Activated naive CD4-positive, alpha-beta T cell treated with anti-CD3 and anti-CD28 coated beads for 36 hours (primary cell): ENCODE data around the gene ZNF521. TPM values are rescaled to one million over a fixed set of nuclear protein-coding genes. Genes with fewer than 3 reads are reported as not detected.

Experiments used
- CTCF ChIA-PET: fragments of 350-600 bp; sonication (Branson Sonifier 250); formaldehyde crosslinking; loops from one replicate; lab custom pipeline; 2021; ENCODE audit warnings: antibody characterized with exemption; lab: Charles Lee
- DNase-seq: peaks from one replicate; pipeline ENCODE4 v3.0.0-alpha.2; 2020
- H3K27ac Mint-ChIP-seq: one replicate; pipeline ENCODE4 v1.8.0; 2021; ENCODE audit warnings: mild to moderate bottlenecking, mixed read lengths
- H3K27me3 Mint-ChIP-seq: one replicate; pipeline ENCODE4 v1.8.0; 2021; ENCODE audit warnings: low read depth, mixed read lengths
- H3K36me3 Mint-ChIP-seq: one replicate; pipeline ENCODE4 v1.8.0; 2021; ENCODE audit warnings: low read depth, mixed read lengths
- H3K4me1 Mint-ChIP-seq: one replicate; pipeline ENCODE4 v1.8.0; 2021; ENCODE audit warnings: low read depth, mixed read lengths
- H3K4me3 Mint-ChIP-seq: one replicate; pipeline ENCODE4 v1.8.0; 2021; ENCODE audit warnings: mild to moderate bottlenecking, moderate library complexity, mixed read lengths
- H3K9me3 Mint-ChIP-seq: one replicate; pipeline ENCODE4 v1.8.0; 2021; ENCODE audit warnings: mixed read lengths
- intact Hi-C: fragments of 100-400 bp; cut with micrococcal nuclease; formaldehyde crosslinking; loops from one replicate; pipeline ENCODE4 v1.15.1; 2023
- total RNA-seq, 2 experiments: library from RNA; stranded (reverse); gene quantifications; one replicate each; pipeline ENCODE4 v1.2.3, GENCODE V29; 2021

ZNF521 gene
- total RNA-seq, 2 experiments from 2014 or later, result not detected

DNA sequence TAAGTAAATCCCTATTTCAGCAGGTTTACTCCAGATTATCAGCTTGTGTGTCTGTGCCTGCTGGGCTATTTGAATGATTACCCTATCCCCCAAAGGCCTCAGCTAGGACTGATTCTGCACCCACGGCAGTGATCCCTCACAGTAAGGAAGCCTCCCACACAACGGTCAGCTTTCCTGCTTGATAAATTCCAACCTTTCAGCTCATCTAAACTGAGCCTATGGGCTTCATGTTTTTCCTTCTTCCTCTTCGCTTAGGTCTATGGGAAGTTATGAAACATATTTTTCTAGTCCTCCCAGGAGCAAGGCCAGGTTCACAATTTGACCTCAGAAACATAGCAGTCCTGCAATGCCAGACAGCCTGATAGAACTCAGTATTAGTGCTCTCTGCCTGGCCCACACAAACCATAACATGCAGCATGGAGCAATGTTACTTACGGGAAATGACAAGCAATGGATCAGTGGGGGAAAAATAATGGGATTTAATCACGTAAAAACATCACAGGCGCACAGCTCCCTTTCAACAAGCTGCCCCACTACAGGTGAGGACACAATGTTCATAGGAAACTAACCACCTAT is 170.9 kb downstream of the ZNF521 start:
- intact Hi-C loops, result no loop called here
- Mint-ChIP-seq H3K9me3 (no peaks in the 10 kb centered on the region), H3K36me3 (no peaks in the 10 kb centered on the region), H3K27ac (no peak overlapping the region), H3K4me3 (no peak overlapping the region), H3K4me1 (no peaks in the 10 kb centered on the region), H3K27me3 (no peaks in the 10 kb centered on the region)
- DNase-seq, result no peak
- CTCF ChIA-PET, result no interaction called here

DNA sequence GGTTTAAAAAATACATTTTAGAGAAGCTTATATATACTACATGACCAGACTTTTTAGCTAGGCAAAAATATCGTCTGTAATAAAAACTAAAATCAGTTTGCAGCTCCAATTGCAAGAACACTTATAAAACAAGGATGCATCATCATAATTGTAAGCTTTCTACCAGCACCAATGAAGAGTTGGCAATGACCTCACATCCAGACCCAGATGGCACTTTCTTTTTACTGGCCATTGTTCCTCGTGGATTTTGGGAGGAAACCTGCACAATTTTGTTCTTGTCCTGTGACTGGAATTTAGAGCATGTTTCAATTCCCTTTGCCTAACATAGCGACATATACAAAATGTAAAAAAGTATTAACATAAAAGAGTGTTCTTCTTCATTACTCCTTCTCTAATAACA is 174.3 kb downstream of the ZNF521 start:
- no peaks in the 10 kb centered on the region for H3K27me3 Mint-ChIP-seq
- intact Hi-C loops, result no loop called here
- no peaks in the 10 kb centered on the region for H3K36me3 Mint-ChIP-seq
- CTCF ChIA-PET, result no interaction called here
- no peak for DNase-seq
- H3K4me1 Mint-ChIP-seq, result no peaks in the 10 kb centered on the region
- H3K27ac Mint-ChIP-seq, result no peak overlapping the region
- H3K4me3 Mint-ChIP-seq, result no peak overlapping the region
- no peaks in the 10 kb centered on the region for H3K9me3 Mint-ChIP-seq

DNA sequence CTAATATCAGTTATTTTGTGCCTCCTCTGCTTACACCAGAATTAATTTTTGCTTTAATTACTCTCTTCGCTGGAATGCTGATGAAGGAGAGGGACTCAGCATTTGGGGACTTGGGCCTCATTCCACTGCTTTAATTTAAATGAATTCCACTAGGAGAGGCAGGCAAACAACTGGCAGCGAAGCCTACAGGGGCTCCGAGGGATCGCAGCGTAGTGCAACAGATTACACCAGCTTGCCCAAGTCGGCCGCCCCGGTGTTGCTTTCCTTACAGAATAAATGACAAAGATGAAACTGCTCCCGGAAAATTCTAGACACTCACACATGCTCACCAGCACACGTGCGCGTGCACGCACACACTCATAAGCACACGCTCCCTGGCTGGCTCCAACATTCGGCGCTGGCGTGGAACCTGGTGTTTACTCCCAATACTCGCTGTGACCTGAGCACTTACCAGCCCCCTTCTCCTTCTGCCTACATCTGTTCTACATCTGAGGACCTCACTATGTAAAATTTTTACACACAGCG is 175.4 kb downstream of the ZNF521 start:
- no peak for DNase-seq
- Mint-ChIP-seq H3K27ac (no peak overlapping the region), H3K4me1 (no peaks in the 10 kb centered on the region), H3K4me3 (no peak overlapping the region), H3K9me3 (no peaks in the 10 kb centered on the region), H3K27me3 (no peaks in the 10 kb centered on the region), H3K36me3 (no peaks in the 10 kb centered on the region)
- intact Hi-C loops, result no loop called here
- CTCF ChIA-PET, result no interaction called here

DNA sequence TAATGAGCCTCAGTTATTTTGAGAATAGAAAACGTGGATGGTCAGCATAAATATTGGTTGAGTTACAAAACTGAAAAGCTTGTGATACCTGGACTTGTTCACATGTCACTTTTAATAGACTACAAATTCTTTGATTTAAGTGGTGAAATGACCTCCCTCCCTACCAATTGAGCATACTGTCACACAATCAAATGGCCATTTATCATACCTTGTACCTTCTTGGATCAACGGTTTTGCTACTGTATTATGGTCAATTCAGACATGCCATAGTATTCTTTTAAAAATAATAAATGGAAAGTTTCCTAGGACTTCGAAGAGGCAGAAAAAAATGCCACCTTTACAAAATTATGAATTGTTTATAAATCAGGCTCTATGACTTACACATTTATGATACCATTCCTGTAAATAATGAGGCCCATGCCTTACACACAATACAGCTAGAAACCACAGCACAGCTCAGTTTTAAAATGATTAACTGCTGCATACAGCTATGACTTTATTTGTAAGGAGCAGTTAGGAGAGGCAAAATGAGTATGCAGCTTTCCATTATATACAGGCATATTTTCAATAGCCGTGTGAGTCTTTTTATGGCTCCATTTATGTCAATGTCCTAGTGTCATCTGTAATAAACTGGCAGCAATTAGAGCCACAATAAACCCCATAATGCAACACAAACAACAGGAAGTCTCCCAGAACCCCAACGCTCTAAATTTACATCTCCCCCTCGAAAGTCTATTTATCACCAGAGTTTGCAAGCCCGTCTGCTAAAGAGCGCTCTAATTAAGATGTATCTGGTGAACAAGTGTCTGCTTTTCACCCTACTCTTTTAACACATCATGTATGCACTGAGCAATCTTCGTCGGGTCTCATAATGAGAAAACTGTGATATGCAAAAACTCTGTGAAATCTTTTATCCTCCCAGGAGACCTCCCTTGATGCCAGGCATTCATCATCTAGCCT is 176.1 kb downstream of the ZNF521 start:
- DNase-seq, result no peak
- Mint-ChIP-seq H3K4me1 (no peaks in the 10 kb centered on the region), H3K4me3 (no peak overlapping the region), H3K36me3 (no peaks in the 10 kb centered on the region), H3K27ac (no peak overlapping the region), H3K9me3 (no peaks in the 10 kb centered on the region), H3K27me3 (no peaks in the 10 kb centered on the region)
- intact Hi-C loops, result no loop called here
- CTCF ChIA-PET, result no interaction called here

DNA sequence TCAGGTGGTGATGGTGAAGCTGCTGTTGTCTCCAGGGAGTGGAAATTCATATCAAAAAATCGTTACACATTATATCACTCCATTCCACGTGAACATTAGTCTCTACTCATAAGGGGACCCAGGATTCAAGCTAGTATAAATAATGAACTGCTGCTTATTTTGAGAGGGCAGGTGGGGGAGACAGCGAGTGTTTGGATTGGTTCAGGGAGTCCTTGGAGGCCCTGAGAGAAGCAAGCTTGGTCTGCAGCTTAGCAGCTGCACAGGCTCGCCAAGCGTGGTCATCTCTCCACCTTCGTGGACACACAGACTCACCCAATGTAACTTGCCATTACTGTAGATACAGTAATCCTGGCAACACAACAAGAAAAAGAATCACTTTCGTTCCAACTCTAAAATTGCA is 177.6 kb downstream of the ZNF521 start:
- DNase-seq, result no peak
- Mint-ChIP-seq H3K4me3 (no peak overlapping the region), H3K27me3 (no peaks in the 10 kb centered on the region), H3K4me1 (no peaks in the 10 kb centered on the region), H3K36me3 (no peaks in the 10 kb centered on the region), H3K27ac (no peak overlapping the region), H3K9me3 (no peaks in the 10 kb centered on the region)
- intact Hi-C loops, result no loop called here
- CTCF ChIA-PET, result no interaction called here

DNA sequence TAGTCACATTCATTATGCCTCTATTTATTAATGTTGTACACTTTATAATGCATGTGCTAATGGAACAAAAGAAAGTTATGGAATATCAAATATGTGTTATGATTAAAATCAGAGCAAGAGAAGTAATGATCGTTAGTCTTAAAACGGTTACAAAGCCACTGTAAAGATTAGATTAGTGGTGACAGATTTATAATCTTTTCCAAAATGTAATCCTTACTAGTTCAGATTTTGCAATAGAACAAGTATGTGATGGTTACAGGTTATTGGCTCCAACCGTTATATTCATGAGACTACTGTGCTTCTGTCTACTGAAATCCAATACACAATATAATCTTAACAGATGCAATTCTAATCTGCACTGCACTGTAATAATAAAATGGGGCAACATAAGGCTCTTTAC is 180.6 kb downstream of the ZNF521 start:
- Mint-ChIP-seq H3K27ac (no peak overlapping the region), H3K4me3 (no peak overlapping the region), H3K27me3 (peaks cover 6% of the 10 kb centered on the region), H3K36me3 (no peaks in the 10 kb centered on the region), H3K4me1 (no peaks in the 10 kb centered on the region), H3K9me3 (no peaks in the 10 kb centered on the region)
- DNase-seq, result no peak
- CTCF ChIA-PET, result no interaction called here
- intact Hi-C loops, result no loop called here

DNA sequence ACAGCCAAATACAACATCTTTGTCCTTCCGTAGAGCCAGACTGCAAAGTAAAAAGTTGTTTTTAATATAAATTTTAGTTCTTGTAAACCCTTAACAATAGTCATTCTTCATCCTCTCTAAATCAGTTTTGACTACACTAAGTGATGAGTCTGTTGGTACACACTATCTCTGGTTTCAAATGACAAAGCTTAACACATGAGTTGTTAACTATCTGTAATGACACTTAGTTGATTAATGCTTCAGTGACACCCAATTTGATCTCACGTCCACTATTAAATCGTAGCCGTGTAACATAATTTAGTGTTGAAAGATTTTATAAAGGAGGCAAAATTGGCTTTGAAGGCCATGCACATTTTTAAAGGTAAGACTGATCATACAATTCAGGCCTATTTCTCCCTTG is 181.6 kb downstream of the ZNF521 start:
- Mint-ChIP-seq H3K4me3 (no peak overlapping the region), H3K36me3 (no peaks in the 10 kb centered on the region), H3K4me1 (no peaks in the 10 kb centered on the region), H3K27ac (no peak overlapping the region), H3K27me3 (peaks cover 6% of the 10 kb centered on the region), H3K9me3 (no peaks in the 10 kb centered on the region)
- DNase-seq, result no peak
- CTCF ChIA-PET, result no interaction called here
- intact Hi-C loops, result no loop called here

DNA sequence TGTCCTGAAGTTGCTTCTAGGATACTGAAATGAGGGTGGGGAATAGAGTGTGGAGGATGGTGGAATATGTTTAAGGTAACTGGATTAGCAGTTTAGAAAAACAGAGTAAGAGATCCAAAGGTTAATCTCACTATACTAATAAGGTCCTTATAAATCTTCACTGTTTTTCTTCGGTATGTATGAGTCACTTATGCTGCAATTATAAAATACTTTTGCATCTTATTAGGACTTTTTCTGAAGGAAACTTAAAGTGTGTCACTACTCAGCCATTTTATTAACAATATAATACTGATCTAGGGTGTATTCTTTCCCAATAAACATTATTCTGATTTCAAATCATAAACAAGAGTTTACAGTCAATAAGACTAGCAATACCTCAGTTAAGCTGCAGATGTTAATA is 182.3 kb downstream of the ZNF521 start:
- DNase-seq, result no peak
- no peaks in the 10 kb centered on the region for H3K9me3 Mint-ChIP-seq
- H3K27ac Mint-ChIP-seq, result no peak overlapping the region
- CTCF ChIA-PET, result no interaction called here
- intact Hi-C loops, result no loop called here
- peaks cover 5% of the 10 kb centered on the region for H3K4me1 Mint-ChIP-seq
- no peak overlapping the region for H3K4me3 Mint-ChIP-seq
- peaks cover 6% of the 10 kb centered on the region for H3K27me3 Mint-ChIP-seq
- H3K36me3 Mint-ChIP-seq, result no peaks in the 10 kb centered on the region

DNA sequence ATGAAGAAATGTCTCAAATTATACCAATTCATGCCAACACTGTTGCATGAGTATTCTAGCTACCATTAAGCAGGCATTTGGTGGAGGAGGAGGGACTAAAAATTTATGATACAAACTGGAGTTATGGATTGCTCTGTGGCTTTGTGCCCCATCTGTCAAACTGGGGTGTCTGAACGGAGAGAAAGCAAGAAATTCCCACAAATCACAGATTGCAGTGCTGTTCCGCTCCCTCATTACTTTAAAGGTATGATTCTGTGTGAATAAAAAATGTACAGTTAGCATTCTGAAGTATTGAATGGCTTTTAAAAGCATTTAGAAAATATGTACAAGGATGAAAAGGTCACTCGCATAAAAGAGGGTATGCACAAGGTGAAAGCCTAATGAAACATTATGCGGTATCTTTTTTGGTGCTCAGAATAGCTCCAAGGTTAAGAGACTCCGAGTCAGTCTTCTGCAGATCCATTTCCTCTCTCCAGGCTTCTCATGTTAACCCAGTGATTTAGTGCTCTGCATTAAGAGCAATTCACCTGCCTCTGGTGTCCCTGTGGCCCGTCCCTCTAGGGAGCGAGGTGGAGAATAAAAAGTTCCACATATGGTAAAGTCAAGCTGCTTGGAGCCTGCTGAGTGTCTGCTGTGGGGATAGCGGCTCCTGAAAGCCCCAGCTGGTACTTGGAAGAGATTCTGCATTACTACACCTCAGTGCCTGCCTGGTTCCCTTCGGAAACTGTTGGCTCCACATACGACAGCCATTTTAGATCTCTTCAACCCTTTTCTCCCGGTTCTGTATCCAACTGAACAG is 184.2 kb downstream of the ZNF521 start:
- DNase-seq, result no peak
- intact Hi-C loops, result no loop called here
- Mint-ChIP-seq H3K27ac (no peak overlapping the region), H3K4me3 (no peak overlapping the region), H3K27me3 (peaks cover 10% of the 10 kb centered on the region), H3K9me3 (no peaks in the 10 kb centered on the region), H3K36me3 (no peaks in the 10 kb centered on the region), H3K4me1 (peaks cover 18% of the 10 kb centered on the region)
- CTCF ChIA-PET, result no interaction called here

DNA sequence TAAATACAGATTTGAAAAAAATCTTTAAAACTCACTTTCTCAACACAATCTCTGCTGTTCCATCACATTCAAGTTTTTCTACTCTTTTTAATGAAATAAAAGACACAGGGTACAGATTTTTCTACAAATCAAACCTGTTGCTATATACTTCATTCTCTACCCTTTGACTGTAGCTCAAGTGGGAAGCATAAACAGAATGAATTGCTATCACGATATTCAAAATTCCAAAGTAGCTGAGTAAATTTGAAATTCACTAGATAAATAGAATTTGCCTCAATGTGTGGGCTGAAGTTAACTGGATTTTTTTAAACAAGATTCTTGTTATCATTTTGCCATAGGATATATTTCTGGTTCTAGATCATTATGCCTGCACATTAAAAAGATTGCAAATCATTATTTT is 185.9 kb downstream of the ZNF521 start:
- H3K27ac Mint-ChIP-seq, result no peak overlapping the region
- DNase-seq, result no peak
- H3K4me3 Mint-ChIP-seq, result no peak overlapping the region
- no peaks in the 10 kb centered on the region for H3K9me3 Mint-ChIP-seq
- H3K27me3 Mint-ChIP-seq, result peaks cover 10% of the 10 kb centered on the region
- H3K36me3 Mint-ChIP-seq, result no peaks in the 10 kb centered on the region
- CTCF ChIA-PET, result no interaction called here
- intact Hi-C loops, result no loop called here
- H3K4me1 Mint-ChIP-seq, result peaks cover 18% of the 10 kb centered on the region

DNA sequence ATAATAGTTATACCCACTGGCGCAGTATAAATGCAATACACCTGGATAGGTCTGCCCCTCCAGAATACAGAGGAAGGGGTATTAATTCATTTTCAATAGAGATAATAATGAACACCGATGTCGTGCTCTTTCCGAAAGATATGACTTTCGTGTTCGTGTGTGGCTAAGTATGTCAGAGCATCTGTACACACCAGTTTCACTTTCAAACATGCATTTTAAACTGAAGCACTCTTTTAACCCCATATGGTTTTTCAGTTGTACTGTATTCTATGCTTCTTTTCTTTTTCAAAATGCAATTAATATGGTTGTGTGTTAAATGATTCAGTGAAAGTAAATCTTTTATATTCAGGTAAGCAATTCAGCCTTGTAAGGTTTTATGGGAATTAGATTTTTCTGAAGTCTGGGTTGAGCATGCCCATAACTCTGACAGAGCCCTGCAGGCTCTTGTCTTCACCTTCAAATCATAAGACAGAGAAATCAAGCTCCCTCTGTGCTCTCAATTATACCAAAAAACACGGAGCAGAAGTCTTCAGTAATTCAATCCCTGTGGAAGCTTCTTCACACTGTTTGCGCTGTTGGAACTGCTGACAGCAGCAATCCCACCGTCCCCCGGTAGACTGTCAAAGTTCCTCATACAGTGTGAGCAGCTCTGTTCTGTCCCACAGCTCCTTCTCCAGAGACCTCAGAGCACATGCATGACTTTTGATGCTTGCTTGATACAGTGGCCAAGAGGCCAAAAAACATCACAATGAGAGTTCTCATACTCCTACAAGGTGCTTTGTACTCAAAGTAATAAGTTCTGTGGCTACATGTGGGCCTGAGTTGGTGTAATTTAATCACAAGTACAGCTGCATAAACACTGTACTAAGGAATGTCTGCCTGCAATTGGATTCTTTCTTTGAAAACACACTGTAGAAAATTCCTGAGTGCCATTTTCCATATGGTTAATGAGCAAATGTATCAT is 186.8 kb downstream of the ZNF521 start:
- H3K4me3 Mint-ChIP-seq, result peak overlapping the region; percentile 7
- peaks cover 10% of the 10 kb centered on the region for H3K27me3 Mint-ChIP-seq
- peaks cover 18% of the 10 kb centered on the region for H3K4me1 Mint-ChIP-seq
- intact Hi-C loops, result no loop called here
- H3K9me3 Mint-ChIP-seq, result no peaks in the 10 kb centered on the region
- no peak for DNase-seq
- CTCF ChIA-PET, result no interaction called here
- no peaks in the 10 kb centered on the region for H3K36me3 Mint-ChIP-seq
- no peak overlapping the region for H3K27ac Mint-ChIP-seq
